Stimulated activated CD8-positive, alpha-beta memory T cell treated with anti-CD3 and anti-CD28 coated beads, Interleukin-7, amount 100 ng/mL, for 24 hours (primary cell): ENCODE results near the gene PLAC9.
"Not testable (repeated sequence)": the region's sequence is repeated elsewhere in the genome, so short reads cannot be mapped to it uniquely, and the experiment has no call there.

Experiments
- DNase-seq: peaks from one replicate; pipeline ENCODE4 v3.0.0-alpha.2; 2020; ENCODE audit warnings: low read depth

Gene PLAC9

DNA sequence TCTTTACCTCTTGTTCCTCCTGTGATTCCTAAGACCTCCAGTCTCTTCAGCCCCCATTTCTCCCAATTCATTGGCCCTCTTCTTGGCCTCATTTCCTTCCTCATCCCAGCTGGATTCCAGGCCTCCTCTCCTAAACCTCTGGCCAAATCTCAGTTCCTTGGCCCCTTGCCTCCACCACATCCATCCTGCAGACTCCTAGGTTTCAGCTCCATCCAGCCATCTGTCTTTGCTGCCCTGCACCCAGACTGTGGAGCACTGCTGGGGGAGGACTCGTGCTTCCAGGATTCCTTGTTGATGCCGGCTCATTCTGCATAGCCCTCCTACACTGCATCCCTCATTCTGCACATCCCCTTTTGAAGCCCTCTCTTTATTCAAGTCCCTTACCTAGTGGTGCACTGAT lies 6.7 kb downstream of the PLAC9 start:
- no peak for DNase-seq

DNA sequence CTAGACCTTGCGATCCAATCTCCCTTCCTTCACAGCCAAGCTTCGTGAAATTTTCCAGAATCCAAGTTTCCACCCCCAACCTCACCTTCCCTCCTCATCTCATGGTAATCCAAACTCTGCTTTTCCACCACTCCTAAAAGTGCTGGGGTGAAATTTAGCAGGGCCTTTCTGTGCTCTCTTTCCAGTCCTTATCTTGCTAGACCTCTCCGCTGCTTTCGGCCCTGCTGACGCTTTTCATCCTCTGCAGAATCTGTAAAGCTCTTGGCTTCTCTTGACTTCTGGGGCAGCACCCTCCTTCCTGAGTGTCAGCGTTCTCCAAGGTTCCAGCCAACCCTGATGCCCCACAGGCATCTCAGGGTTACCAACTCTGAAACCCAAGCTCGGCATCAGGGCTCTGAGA lies 7.7 kb downstream of the PLAC9 start:
- DNase-seq, result no peak

GRCh38 chr10:80141696-80142460 lies 9.3 kb downstream of the PLAC9 start:
- DNase-seq, result no peak

DNA sequence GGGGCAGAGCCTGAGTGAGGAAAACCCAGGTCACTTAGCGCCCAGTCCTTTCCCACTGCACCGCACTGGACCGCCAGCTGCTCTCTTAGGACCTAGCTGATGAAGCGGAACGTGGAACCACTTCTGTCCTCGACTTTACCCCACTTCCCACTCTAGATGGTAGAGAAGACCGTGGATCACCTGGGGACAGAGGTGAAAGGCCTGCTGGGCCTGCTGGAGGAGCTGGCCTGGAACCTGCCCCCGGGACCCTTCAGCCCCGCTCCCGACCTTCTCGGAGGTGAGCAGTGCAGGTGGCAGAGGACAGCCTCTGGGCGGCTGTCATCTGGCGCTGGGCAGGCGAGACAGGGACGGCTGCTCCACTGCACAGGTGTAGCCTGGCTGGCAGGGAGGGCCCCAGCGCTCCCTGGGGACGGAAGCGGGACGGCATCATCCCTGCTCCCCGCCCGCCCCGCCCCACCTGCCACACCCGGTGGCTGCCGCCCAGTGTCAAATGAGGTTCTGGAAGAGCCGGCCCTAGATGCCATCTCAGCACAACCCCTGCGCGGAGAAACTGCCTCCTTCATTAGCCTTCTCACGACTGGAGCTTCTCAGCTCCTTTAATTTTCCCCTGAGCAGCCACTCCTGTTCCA lies 11.7 kb downstream of the PLAC9 start:
- no peak for DNase-seq

GRCh38 chr10:80144696-80145131 lies 12.2 kb downstream of the PLAC9 start:
- DNase-seq, result no peak

- not testable (repeated sequence) for DNase-seq
Measured at GRCh38 chr10:80145406-80146308, 13.1 kb downstream of the PLAC9 start.

- no peak for DNase-seq
Measured at GRCh38 chr10:80146918-80147317, 14.4 kb downstream of the PLAC9 start.

- no peak for DNase-seq
Measured at GRCh38 chr10:80148166-80148805, 15.8 kb downstream of the PLAC9 start.

GRCh38 chr10:80149123-80149522 lies 16.6 kb downstream of the PLAC9 start:
- DNase-seq, result no peak

DNA sequence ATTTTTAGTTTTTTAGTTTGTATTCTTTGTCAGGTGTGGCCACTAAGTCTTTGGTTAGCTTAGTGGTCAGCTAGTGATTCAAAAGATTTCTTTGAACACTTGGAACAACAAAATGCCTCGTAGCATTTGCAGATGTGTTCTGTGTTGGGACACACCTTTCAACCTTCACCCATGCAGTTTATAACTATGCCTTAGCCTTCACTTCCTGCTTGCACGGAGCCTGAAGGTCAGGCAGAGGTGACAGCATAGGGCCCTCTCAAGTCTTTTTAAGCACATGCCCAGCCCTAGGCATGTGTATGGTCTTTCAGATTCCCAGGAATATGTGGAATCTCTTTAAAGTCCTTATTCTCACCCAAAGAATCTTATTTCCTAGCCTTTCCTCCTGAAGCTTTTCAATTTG lies 17.6 kb downstream of the PLAC9 start:
- no peak for DNase-seq

GRCh38 chr10:80152820-80153219 lies 20.3 kb downstream of the PLAC9 start:
- DNase-seq, result no peak

DNA sequence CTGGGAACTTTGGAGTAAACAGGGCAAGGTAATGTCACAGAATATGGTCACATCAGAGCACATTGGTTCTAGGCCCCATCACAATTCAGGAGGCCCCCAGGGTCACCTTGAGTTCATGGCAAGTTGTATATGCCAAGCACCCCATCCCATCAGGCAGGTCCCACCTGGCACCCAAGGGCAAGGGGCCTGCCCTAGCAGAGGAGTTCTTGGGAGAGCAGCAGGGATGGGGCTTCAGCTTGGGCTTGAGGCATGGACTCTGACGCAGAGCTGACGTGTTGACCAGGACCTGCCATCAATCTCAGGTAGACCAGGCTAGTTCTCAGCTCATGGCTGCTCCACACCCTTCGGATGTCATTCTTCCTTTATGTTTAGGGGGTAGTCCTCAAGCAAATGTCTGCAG lies 20.9 kb downstream of the PLAC9 start:
- no peak for DNase-seq

DNA sequence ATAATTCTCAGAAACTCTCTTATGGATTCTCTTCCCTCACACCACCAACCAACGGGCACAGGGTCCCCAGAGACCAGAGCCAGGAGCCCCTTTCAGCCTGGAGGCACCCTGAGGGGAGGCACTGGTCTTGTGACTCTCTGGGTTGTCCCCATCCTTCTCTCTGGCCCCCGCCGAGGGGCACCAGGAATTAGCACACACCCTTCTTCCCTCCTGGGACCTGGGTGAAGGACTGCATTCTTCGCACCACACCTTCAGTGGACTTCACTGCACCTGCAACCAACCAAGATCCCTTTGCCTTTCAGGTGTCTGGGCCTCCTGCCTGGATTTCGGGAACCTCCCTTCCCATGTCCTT lies 22.1 kb downstream of the PLAC9 start:
- no peak for DNase-seq

DNA sequence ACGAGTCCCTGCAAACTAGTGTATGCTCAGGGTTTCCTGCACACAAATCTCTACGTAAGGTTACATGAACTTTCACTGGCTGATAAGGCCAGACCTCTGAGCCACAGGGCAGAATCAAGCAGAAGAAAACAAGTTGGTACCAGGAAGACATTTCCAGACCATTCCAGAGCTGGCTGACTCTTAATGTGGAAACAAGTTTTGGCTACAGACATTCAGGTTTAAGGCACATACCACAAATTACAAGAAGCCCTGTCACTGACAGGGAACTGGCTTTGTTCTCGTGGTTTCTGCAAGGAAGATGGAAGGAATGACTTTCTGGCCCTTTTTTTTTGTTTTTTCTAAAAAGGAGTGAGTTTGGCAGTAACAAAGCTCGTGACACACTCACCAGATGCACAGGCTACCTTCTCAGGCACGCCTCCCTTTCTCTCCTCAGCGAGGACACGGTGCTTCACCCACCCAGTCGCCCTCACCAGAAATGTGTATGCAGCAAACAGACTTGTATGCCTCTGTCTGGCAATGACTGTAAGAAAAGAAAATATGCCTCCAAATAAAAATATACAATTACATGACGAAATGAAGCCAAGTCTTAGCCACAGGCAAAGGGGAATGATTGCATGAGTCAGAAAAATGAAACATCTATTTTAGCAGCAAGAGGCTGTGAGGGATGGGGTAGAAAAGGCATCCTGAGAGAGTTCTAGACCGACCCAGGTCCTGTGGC lies 22.6 kb downstream of the PLAC9 start:
- DNase-seq, result no peak

GRCh38 chr10:80155696-80156215 lies 23.2 kb downstream of the PLAC9 start:
- no peak for DNase-seq

- DNase-seq, result no peak
Measured at GRCh38 chr10:80156216-80156615, 23.7 kb downstream of the PLAC9 start.

DNA sequence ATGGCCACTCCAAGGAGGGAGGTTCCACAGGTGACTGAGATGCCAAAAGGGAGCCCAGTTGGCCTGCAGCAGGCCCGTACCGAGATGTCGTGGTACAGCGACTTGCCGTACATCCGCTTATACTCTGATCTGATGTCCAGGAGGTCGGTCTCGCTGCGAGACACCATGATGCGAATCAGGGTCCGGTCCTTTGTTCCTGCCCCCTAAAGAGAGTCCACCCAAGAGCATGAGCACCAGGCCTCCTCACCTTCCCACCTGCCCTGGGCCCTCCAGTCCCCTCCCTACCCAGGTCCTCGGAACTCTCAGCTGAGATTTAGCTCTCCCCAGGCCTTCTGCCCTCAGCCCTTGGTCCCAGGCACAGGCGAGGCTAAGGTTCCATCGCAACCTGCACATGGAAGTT lies 25.0 kb downstream of the PLAC9 start:
- DNase-seq, result no peak

DNA sequence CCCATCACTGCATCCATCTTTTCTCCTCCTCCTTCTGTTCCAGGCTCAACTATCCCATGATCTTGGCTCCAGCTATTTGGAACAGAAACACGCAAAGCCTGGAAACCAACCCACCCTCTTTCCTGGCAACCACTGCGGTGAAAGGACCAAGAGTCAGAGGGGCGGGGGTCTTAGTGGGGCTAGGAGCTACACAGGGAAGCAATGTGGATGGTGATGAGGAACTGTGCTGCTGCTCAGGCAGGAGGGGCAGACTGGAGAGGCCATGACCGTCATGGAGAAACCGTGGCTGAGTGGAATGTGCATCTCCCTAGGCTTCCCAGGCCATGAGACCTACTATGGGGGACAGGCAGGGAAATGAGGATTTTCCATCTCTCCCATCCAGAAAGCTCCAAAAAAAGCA lies 25.6 kb downstream of the PLAC9 start:
- DNase-seq, result no peak

- DNase-seq, result no peak
Measured at GRCh38 chr10:80158598-80159127, 26.1 kb downstream of the PLAC9 start.

DNA sequence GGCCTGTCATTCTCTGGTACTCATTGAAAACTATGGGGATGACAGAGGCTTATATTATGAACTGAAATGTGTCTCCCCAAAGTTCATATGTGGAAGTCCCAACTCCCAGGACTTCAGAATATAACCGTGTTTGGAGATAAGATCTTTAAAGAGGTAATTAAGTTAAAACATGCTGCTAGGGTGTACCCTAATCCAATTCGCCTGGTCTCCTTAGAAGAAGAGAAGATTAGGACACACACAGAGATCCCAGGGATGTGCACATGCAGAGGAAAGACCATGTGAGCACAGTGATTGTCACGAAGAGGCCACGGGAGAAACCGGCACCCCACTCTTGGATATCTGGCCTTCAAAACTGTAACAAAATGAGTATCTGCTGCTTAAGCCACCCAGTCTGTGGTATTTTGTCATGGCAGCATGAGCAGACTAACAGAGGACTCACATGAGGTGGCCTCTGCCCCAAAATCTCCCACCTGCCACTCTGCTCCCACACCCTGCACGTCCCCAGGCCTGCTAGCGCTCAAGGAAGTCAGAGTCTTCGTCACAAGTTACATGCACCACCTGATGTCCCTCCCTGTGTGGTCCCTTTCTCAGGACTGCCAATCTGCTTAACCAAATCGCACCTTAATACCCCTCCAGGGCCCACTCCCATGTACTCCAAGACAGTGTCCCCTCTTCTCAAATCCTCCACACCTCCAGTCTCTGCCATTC lies 26.8 kb downstream of the PLAC9 start:
- DNase-seq, result no peak
